Lung microvascular endothelial cell (primary cell): ENCODE results near the gene RGS6. TPM values are rescaled to one million over a fixed set of nuclear protein-coding genes. Genes with fewer than 3 reads are reported as not detected.

Experiments used
- DNase-seq, 2 donors: peaks; one replicate each; pipeline versions ENCODE4 v3.0.0 to v3.0.0-alpha.2; 2010; ENCODE audit warnings: low read depth in 2 of 2
- total RNA-seq: library from RNA; depleted of rRNA; stranded (reverse); fragments of >200 nt; gene quantifications from 2 replicates; pipeline ENCODE4 v1.2.1, GENCODE V29; 2014

The RGS6 gene
- total RNA-seq, 1 donor from 2014 or later: not detected

GRCh38 chr14:72549026-72549425 lies 616.8 kb downstream of the RGS6 start:
- no peak for DNase-seq

- no peak for DNase-seq
These were observed 617.6 kb downstream of the RGS6 start for GRCh38 chr14:72549854-72550253.

- DNase-seq: no peak
These were observed 618.3 kb downstream of the RGS6 start for GRCh38 chr14:72550513-72550912.

GRCh38 chr14:72552236-72552635 lies 620.0 kb downstream of the RGS6 start:
- DNase-seq: no peak

GRCh38 chr14:72553161-72553560 lies 620.9 kb downstream of the RGS6 start:
- DNase-seq: peak in 1 of 2 donors; percentile 15

- DNase-seq: peak in 1 of 2 donors; percentile 13
These were observed 621.4 kb downstream of the RGS6 start for GRCh38 chr14:72553656-72554055.

GRCh38 chr14:72554401-72554800 lies 622.2 kb downstream of the RGS6 start:
- no peak for DNase-seq

GRCh38 chr14:72554994-72555608 lies 622.9 kb downstream of the RGS6 start:
- DNase-seq: peak in 1 of 2 donors; percentile 7

GRCh38 chr14:72555609-72556000 lies 623.4 kb downstream of the RGS6 start:
- DNase-seq: no peak

GRCh38 chr14:72557671-72558070 lies 625.4 kb downstream of the RGS6 start:
- no peak for DNase-seq

GRCh38 chr14:72558721-72559120 lies 626.5 kb downstream of the RGS6 start:
- DNase-seq: peak in 1 of 2 donors; percentile 92

GRCh38 chr14:72559202-72559601 lies 627.0 kb downstream of the RGS6 start:
- DNase-seq: peak in 1 of 2 donors; percentile 79

GRCh38 chr14:72559669-72560255 lies 627.5 kb downstream of the RGS6 start:
- no peak for DNase-seq

- peak in 1 of 2 donors; percentile 41 for DNase-seq
These were observed 628.1 kb downstream of the RGS6 start for GRCh38 chr14:72560331-72560730.

GRCh38 chr14:72560889-72561493 lies 628.8 kb downstream of the RGS6 start:
- DNase-seq: no peak

GRCh38 chr14:72562300-72562699 lies 630.1 kb downstream of the RGS6 start:
- no peak for DNase-seq

GRCh38 chr14:72563676-72564075 lies 631.4 kb downstream of the RGS6 start:
- no peak for DNase-seq

- no peak for DNase-seq
These were observed 632.9 kb downstream of the RGS6 start for GRCh38 chr14:72565149-72565559.

- DNase-seq: no peak
These were observed 633.7 kb downstream of the RGS6 start for GRCh38 chr14:72565917-72566316.

- no peak for DNase-seq
These were observed 635.0 kb downstream of the RGS6 start for GRCh38 chr14:72567226-72567625.

GRCh38 chr14:72568296-72568992 lies 636.2 kb downstream of the RGS6 start:
- DNase-seq: no peak

GRCh38 chr14:72573725-72574417 lies 641.6 kb downstream of the RGS6 start:
- DNase-seq: peak in 1 of 2 donors; percentile 16
